GM19397 (cell line): ENCODE results near the gene HDAC7.

Experiments
- ATAC-seq: cut with Tn5 transposase; IDR thresholded peaks from one replicate; pipeline ENCODE4 v1.9.1; 2021; ENCODE audit warnings: mild to moderate bottlenecking, moderate library complexity; ENCODE audit not compliant: unreplicated experiment

The HDAC7 gene

GRCh38 chr12:47735649-47736048, 84.1 kb downstream of the HDAC7 start:
- no peak for ATAC-seq

- ATAC-seq = no peak
These were observed 84.8 kb downstream of the HDAC7 start for GRCh38 chr12:47734725-47735480.

GRCh38 chr12:47733142-47733541, 86.6 kb downstream of the HDAC7 start:
- ATAC-seq = no peak
